HG03139 (cell line): Measurements from ENCODE around the gene DOCK1.

ENCODE experiments used
- ATAC-seq: cut with Tn5 transposase; IDR thresholded peaks from one replicate; pipeline ENCODE4 v1.9.1; 2021; ENCODE audit not compliant: unreplicated experiment

Gene DOCK1

GRCh38 chr10:127033216-127034033 lies 128.2 kb downstream of the DOCK1 start:
- no peak for ATAC-seq

GRCh38 chr10:127034034-127034633 lies 128.9 kb downstream of the DOCK1 start:
- ATAC-seq, result no peak

GRCh38 chr10:127034790-127035189 lies 129.6 kb downstream of the DOCK1 start:
- no peak for ATAC-seq

- no peak for ATAC-seq
These were observed 130.6 kb downstream of the DOCK1 start for GRCh38 chr10:127035827-127036226.

GRCh38 chr10:127036987-127037386 lies 131.8 kb downstream of the DOCK1 start:
- ATAC-seq, result no peak

- ATAC-seq, result no peak
These were observed 134.2 kb downstream of the DOCK1 start for GRCh38 chr10:127039435-127039834.

- ATAC-seq, result no peak
These were observed 135.5 kb downstream of the DOCK1 start for GRCh38 chr10:127040756-127041155.

- no peak for ATAC-seq
These were observed 136.3 kb downstream of the DOCK1 start for GRCh38 chr10:127041552-127041951.

GRCh38 chr10:127043301-127043700 lies 138.1 kb downstream of the DOCK1 start:
- no peak for ATAC-seq

- no peak for ATAC-seq
These were observed 139.0 kb downstream of the DOCK1 start for GRCh38 chr10:127044186-127044585.

GRCh38 chr10:127046975-127047877 lies 142.0 kb downstream of the DOCK1 start:
- no peak for ATAC-seq

GRCh38 chr10:127047878-127048238 lies 142.6 kb downstream of the DOCK1 start:
- no peak for ATAC-seq

GRCh38 chr10:127048630-127049029 lies 143.4 kb downstream of the DOCK1 start:
- no peak for ATAC-seq

GRCh38 chr10:127052001-127052400 lies 146.8 kb downstream of the DOCK1 start:
- no peak for ATAC-seq

- no peak for ATAC-seq
These were observed 150.0 kb downstream of the DOCK1 start for GRCh38 chr10:127055263-127055662.

- no peak for ATAC-seq
These were observed 154.1 kb downstream of the DOCK1 start for GRCh38 chr10:127059314-127059713.

- ATAC-seq, result no peak
These were observed 158.5 kb downstream of the DOCK1 start for GRCh38 chr10:127063762-127064161.

- no peak for ATAC-seq
These were observed 159.2 kb downstream of the DOCK1 start for GRCh38 chr10:127064474-127064873.

GRCh38 chr10:127067542-127068194 lies 162.4 kb downstream of the DOCK1 start:
- ATAC-seq, result no peak

- ATAC-seq, result no peak
These were observed 163.3 kb downstream of the DOCK1 start for GRCh38 chr10:127068485-127068884.

GRCh38 chr10:127069436-127069835 lies 164.2 kb downstream of the DOCK1 start:
- no peak for ATAC-seq
